ENCODE results near the gene ARHGAP10.
A peak's percentile ranks its signal among the peaks of the same experiment; 100 is the strongest.

Gene ARHGAP10

DNA sequence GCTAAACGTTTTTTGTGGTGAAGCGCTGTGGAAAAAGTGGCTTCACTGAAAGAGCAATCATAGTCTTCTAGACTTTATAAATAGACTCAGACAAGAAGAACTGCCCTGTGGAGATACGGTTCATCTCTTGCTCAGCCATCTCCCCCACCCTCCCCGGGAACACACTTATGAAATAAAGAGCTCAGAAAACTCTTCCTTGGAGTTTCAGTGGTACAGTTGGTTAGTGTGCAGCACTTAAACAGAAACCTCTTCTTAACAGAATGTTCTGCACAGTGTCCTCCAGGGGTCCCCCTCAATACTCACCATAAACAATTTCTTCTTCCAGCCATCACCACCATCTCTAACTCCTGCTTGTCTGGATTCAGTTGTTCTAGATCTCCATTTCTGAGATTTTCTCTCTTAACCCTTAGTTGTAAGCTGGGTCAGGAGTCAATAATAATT lies 313.0 kb downstream of the ARHGAP10 start:
- Histone ChIP-seq H3K79me1 (replicated peaks; ENCODE audit: low read length, poor library complexity, severe bottlenecking) (peaks cover 33% of the 10 kb centered on the region), H4K91ac (ENCODE audit: low read length) (no peak overlapping the region), H2BK12ac (ENCODE audit: low read length in 2 of 2) (no peak overlapping the region), H3K4ac (ENCODE audit: low read depth in 1 of 2, low read length in 2 of 2) (no peak overlapping the region), H3K9ac (ENCODE audit: low read length) (no peak overlapping the region), H2AK5ac (ENCODE audit: low read length, severe bottlenecking) (no peak overlapping the region), H3K4me3 (ENCODE audit: insufficient read depth in 1 of 2, low read depth in 1 of 2, low read length in 2 of 2) (no peak overlapping the region), H3K4me2 (ENCODE audit: low read length, poor library complexity, severe bottlenecking) (no peak overlapping the region), H3K23ac (ENCODE audit: low read length in 2 of 2) (no peak overlapping the region), H2BK120ac (ENCODE audit: low read depth, low read length) (no peak overlapping the region), H4K8ac (ENCODE audit: low read length) (no peak overlapping the region), H2BK15ac (ENCODE audit: low read depth, poor library complexity, severe bottlenecking) (no peak overlapping the region), H3K27ac (ENCODE audit: low read length, poor library complexity, severe bottlenecking) (no peak overlapping the region), H3K27me3 (ENCODE audit: control insufficient read depth in 1 of 2, insufficient read depth in 1 of 2, low read length in 2 of 2) (no peaks in the 10 kb centered on the region), H2AFZ (ENCODE audit: low read depth, low read length) (no peak overlapping the region), H3K4me1 (ENCODE audit: control insufficient read depth, insufficient read depth, low read depth, low read length) (peaks cover 2% of the 10 kb centered on the region), H3K18ac (ENCODE audit: low read depth in 1 of 2, low read length in 2 of 2) (no peak overlapping the region), H3K9me3 (ENCODE audit: control insufficient read depth, low read length) (no peaks in the 10 kb centered on the region), H3K36me3 (ENCODE audit: control insufficient read depth in 1 of 2, insufficient read depth in 2 of 2, low read depth in 1 of 2, low read length in 2 of 2) (peaks cover 6 to 39% of the 10 kb centered on the region in 2 experiments), H3K14ac (ENCODE audit: low read length in 2 of 2) (no peak overlapping the region), H2BK5ac (ENCODE audit: low read depth, low read length, poor library complexity, severe bottlenecking) (no peak overlapping the region)
- WGBS, result 84% methylated on average over 4 of the region's 4 CpGs
- peak; percentile 19 for DNase-seq

DNA sequence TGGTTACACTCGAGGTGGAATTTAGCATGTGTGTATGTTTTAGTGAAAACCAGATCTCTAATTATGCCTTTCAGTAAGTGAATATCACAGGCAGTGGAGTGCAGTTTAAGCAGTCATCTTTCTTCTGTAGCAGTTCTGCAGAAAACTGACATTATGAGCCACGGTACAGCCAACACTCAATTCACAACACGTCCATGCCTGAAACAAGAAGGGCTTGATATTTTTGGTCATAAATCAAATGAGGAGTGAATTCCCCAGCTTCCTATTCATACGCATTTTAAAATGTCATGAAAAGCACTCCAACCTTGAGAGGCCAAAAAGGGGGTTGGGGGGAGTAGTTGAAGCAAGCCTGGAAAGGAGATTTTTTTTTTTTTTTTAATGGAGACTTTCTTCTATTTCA lies 316.7 kb downstream of the ARHGAP10 start:
- Histone ChIP-seq H2BK12ac (ENCODE audit: low read length in 2 of 2) (no peak overlapping the region), H3K9me3 (ENCODE audit: control insufficient read depth, low read length) (no peaks in the 10 kb centered on the region), H3K79me1 (replicated peaks; ENCODE audit: low read length, poor library complexity, severe bottlenecking) (peaks cover 36% of the 10 kb centered on the region), H3K27me3 (ENCODE audit: control insufficient read depth in 1 of 2, insufficient read depth in 1 of 2, low read length in 2 of 2) (no peaks in the 10 kb centered on the region), H3K36me3 (ENCODE audit: control insufficient read depth in 1 of 2, insufficient read depth in 2 of 2, low read depth in 1 of 2, low read length in 2 of 2) (peaks cover 6 to 51% of the 10 kb centered on the region in 2 experiments), H3K4me1 (ENCODE audit: control insufficient read depth, insufficient read depth, low read depth, low read length) (peaks cover 4% of the 10 kb centered on the region), H2AK5ac (ENCODE audit: low read length, severe bottlenecking) (no peak overlapping the region), H4K8ac (ENCODE audit: low read length) (no peak overlapping the region), H2BK5ac (ENCODE audit: low read depth, low read length, poor library complexity, severe bottlenecking) (no peak overlapping the region), H3K4me3 (ENCODE audit: insufficient read depth in 1 of 2, low read depth in 1 of 2, low read length in 2 of 2) (no peak overlapping the region), H3K23ac (ENCODE audit: low read length in 2 of 2) (no peak overlapping the region), H3K4ac (ENCODE audit: low read depth in 1 of 2, low read length in 2 of 2) (no peak overlapping the region), H2BK120ac (ENCODE audit: low read depth, low read length) (no peak overlapping the region), H3K27ac (ENCODE audit: low read length, poor library complexity, severe bottlenecking) (no peak overlapping the region), H3K18ac (ENCODE audit: low read depth in 1 of 2, low read length in 2 of 2) (no peak overlapping the region), H3K4me2 (ENCODE audit: low read length, poor library complexity, severe bottlenecking) (no peak overlapping the region), H4K91ac (ENCODE audit: low read length) (no peak overlapping the region), H3K14ac (ENCODE audit: low read length in 2 of 2) (no peak overlapping the region), H3K9ac (ENCODE audit: low read length) (no peak overlapping the region), H2AFZ (ENCODE audit: low read depth, low read length) (no peak overlapping the region), H2BK15ac (ENCODE audit: low read depth, poor library complexity, severe bottlenecking) (no peak overlapping the region)
- DNase-seq, result no peak
- WGBS, result 100% methylated on average over 1 of the region's 4 CpGs

- no peak overlapping the region for H2BK12ac ChIP-seq (ENCODE audit: low read length in 2 of 2)
Measured at GRCh38 chr4:148051403-148051802, 319.5 kb downstream of the ARHGAP10 start.

DNA sequence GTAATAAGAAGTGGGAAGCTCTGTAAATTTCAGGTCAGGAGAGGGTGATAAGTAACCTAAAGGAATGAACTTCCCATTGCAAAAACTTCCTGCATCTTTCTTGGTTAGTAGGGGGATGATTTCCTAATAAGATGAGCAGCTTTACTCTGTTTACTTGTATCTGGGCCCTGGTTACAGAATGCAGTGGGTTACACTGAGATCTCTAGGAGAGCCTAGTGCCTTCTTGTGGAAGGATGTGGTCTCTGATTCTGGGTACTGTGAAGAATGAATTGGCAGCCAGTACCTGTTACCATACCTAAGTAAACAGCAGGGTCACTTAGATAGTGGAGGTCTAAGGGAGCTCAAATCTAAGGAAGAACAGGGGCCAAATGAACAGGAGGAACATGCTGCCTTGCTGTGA lies 320.6 kb downstream of the ARHGAP10 start:
- no peak overlapping the region for H3K4me3 ChIP-seq (ENCODE audit: insufficient read depth in 1 of 2, low read depth in 1 of 2, low read length in 2 of 2)
- no peak overlapping the region for H4K91ac ChIP-seq (ENCODE audit: low read length)
- H3K18ac ChIP-seq (ENCODE audit: low read depth in 1 of 2, low read length in 2 of 2), result peak overlapping the region in 1 of 2 experiments; percentile 13
- H3K27me3 ChIP-seq (ENCODE audit: control insufficient read depth in 1 of 2, insufficient read depth in 1 of 2, low read length in 2 of 2), result no peaks in the 10 kb centered on the region
- H2BK12ac ChIP-seq (ENCODE audit: low read length in 2 of 2), result no peak overlapping the region
- no peak overlapping the region for H3K4ac ChIP-seq (ENCODE audit: low read depth in 1 of 2, low read length in 2 of 2)
- no peak overlapping the region for H4K8ac ChIP-seq (ENCODE audit: low read length)
- H2BK15ac ChIP-seq (ENCODE audit: low read depth, poor library complexity, severe bottlenecking), result no peak overlapping the region
- peaks cover 30% of the 10 kb centered on the region for H3K79me1 ChIP-seq (replicated peaks; ENCODE audit: low read length, poor library complexity, severe bottlenecking)
- H3K27ac ChIP-seq (ENCODE audit: low read length, poor library complexity, severe bottlenecking), result no peak overlapping the region
- H3K14ac ChIP-seq (ENCODE audit: low read length in 2 of 2), result no peak overlapping the region
- H2BK120ac ChIP-seq (ENCODE audit: low read depth, low read length), result no peak overlapping the region
- no peak overlapping the region for H2AFZ ChIP-seq (ENCODE audit: low read depth, low read length)
- no peaks in the 10 kb centered on the region for H3K9me3 ChIP-seq (ENCODE audit: control insufficient read depth, low read length)
- no peak overlapping the region for H3K4me2 ChIP-seq (ENCODE audit: low read length, poor library complexity, severe bottlenecking)
- peaks cover 6% of the 10 kb centered on the region for H3K4me1 ChIP-seq (ENCODE audit: control insufficient read depth, insufficient read depth, low read depth, low read length)
- no peak overlapping the region for H3K9ac ChIP-seq (ENCODE audit: low read length)
- H2BK5ac ChIP-seq (ENCODE audit: low read depth, low read length, poor library complexity, severe bottlenecking), result no peak overlapping the region
- peak; percentile 43 for DNase-seq
- no peak overlapping the region for H3K23ac ChIP-seq (ENCODE audit: low read length in 2 of 2)
- H3K36me3 ChIP-seq (ENCODE audit: control insufficient read depth in 1 of 2, insufficient read depth in 2 of 2, low read depth in 1 of 2, low read length in 2 of 2), result peaks cover 3 to 57% of the 10 kb centered on the region in 2 experiments
- H2AK5ac ChIP-seq (ENCODE audit: low read length, severe bottlenecking), result no peak overlapping the region

More at GRCh38 chr4:148051403-148051802, 319.5 kb downstream of the ARHGAP10 start:
- DNase-seq, result no peak
- H3K4ac ChIP-seq (ENCODE audit: low read depth in 1 of 2, low read length in 2 of 2), result no peak overlapping the region
- H3K14ac ChIP-seq (ENCODE audit: low read length in 2 of 2), result peak overlapping the region in 1 of 2 experiments; percentile 70
- peaks cover 3% of the 10 kb centered on the region for H3K4me1 ChIP-seq (ENCODE audit: control insufficient read depth, insufficient read depth, low read depth, low read length)
- H3K9me3 ChIP-seq (ENCODE audit: control insufficient read depth, low read length), result no peaks in the 10 kb centered on the region
- no peak overlapping the region for H4K91ac ChIP-seq (ENCODE audit: low read length)
- H2BK15ac ChIP-seq (ENCODE audit: low read depth, poor library complexity, severe bottlenecking), result no peak overlapping the region
- no peaks in the 10 kb centered on the region for H3K27me3 ChIP-seq (ENCODE audit: control insufficient read depth in 1 of 2, insufficient read depth in 1 of 2, low read length in 2 of 2)
- no peak overlapping the region for H2BK120ac ChIP-seq (ENCODE audit: low read depth, low read length)
- H3K4me3 ChIP-seq (ENCODE audit: insufficient read depth in 1 of 2, low read depth in 1 of 2, low read length in 2 of 2), result no peak overlapping the region
- no peak overlapping the region for H2BK5ac ChIP-seq (ENCODE audit: low read depth, low read length, poor library complexity, severe bottlenecking)
- H3K4me2 ChIP-seq (ENCODE audit: low read length, poor library complexity, severe bottlenecking), result no peak overlapping the region
- H3K9ac ChIP-seq (ENCODE audit: low read length), result no peak overlapping the region
- peaks cover 31% of the 10 kb centered on the region for H3K79me1 ChIP-seq (replicated peaks; ENCODE audit: low read length, poor library complexity, severe bottlenecking)
- no peak overlapping the region for H3K23ac ChIP-seq (ENCODE audit: low read length in 2 of 2)
- no peak overlapping the region for H4K8ac ChIP-seq (ENCODE audit: low read length)
- WGBS, result 92% methylated on average over 4 of the region's 4 CpGs
- peaks cover 6 to 66% of the 10 kb centered on the region in 2 experiments for H3K36me3 ChIP-seq (ENCODE audit: control insufficient read depth in 1 of 2, insufficient read depth in 2 of 2, low read depth in 1 of 2, low read length in 2 of 2)
- H3K18ac ChIP-seq (ENCODE audit: low read depth in 1 of 2, low read length in 2 of 2), result no peak overlapping the region
- no peak overlapping the region for H2AK5ac ChIP-seq (ENCODE audit: low read length, severe bottlenecking)
- H3K27ac ChIP-seq (ENCODE audit: low read length, poor library complexity, severe bottlenecking), result no peak overlapping the region
- H2AFZ ChIP-seq (ENCODE audit: low read depth, low read length), result no peak overlapping the region

Data from mesenchymal stem cell (in vitro differentiated cells and primary cell).